Measurements from ENCODE around the gene BRWD1.

Gene BRWD1

DNA sequence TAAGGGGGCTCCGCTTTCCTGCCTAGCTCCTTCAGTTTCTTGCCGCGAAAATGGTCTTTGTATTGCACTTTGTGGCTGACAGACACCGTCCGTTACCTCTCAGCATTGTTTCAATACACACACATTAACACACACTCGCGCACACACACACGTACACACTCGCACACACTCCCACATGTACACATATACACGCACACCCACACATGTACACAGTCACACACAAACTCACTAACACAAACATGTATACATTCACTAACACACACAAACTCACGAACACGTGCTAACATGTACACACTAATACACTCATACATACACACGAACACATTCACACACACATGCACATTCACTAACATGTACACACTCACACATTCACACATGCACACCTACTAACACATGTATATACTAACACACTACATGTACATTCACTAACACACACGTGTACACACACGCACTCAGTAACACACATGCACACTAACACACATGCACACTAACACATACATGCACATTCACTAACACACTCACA, 179.1 kb downstream of the BRWD1 start:
- DNase-seq (ENCODE audit: low read depth): no peak

Measured in fibroblast of gingiva (primary cell).